AG09319 (cell line): Measurements from ENCODE around the gene SMYD3.

Experiments used
- DNase-seq: peaks from one replicate; pipeline ENCODE4 v3.0.0-alpha.2; 2010; ENCODE audit warnings: low read depth; ENCODE audit errors: extremely low read depth
- CTCF ChIP-seq: IDR thresholded peaks from 2 replicates; pipeline ENCODE4 v1.5.1; 2011; ENCODE audit warnings: low read depth, mild to moderate bottlenecking, inconsistent platforms, low read length, moderate library complexity

The SMYD3 gene

GRCh38 chr1:246450611-246451251 lies 56.3 kb downstream of the SMYD3 start:
- peak; percentile 58 for TF ChIP-seq CTCF
- no peak for DNase-seq

GRCh38 chr1:246448373-246448772 lies 58.7 kb downstream of the SMYD3 start:
- no peak for TF ChIP-seq CTCF
- no peak for DNase-seq

GRCh38 chr1:246447501-246447900 lies 59.6 kb downstream of the SMYD3 start:
- no peak for TF ChIP-seq CTCF
- DNase-seq, result no peak

GRCh38 chr1:246445503-246445902 lies 61.6 kb downstream of the SMYD3 start:
- no peak for DNase-seq
- TF ChIP-seq CTCF, result no peak

GRCh38 chr1:246444617-246445016 lies 62.5 kb downstream of the SMYD3 start:
- DNase-seq, result no peak
- TF ChIP-seq CTCF, result no peak

- no peak for TF ChIP-seq CTCF
- DNase-seq, result no peak
Observed at GRCh38 chr1:246437961-246438360, 69.1 kb downstream of the SMYD3 start.

- DNase-seq, result no peak
- no peak for TF ChIP-seq CTCF
Observed at GRCh38 chr1:246435421-246436041, 71.5 kb downstream of the SMYD3 start.
